CD4-positive, alpha-beta T cell (primary cell): ENCODE results near the gene PRKG1. TPM values are rescaled to one million over a fixed set of nuclear protein-coding genes. Genes with fewer than 3 reads are reported as not detected.

Experiments used
- ATAC-seq: fragments of 200-7000 bp; cut with Tn5 transposase; one replicate; pipeline ENCODE4 v1.10.0; 2022; ENCODE audit warnings: mild to moderate bottlenecking; ENCODE audit not compliant: poor library complexity
- CTCF ChIA-PET: fragments of 350-600 bp; sonication (Branson Sonifier 250); formaldehyde crosslinking; loops from one replicate; lab custom pipeline; 2021; ENCODE audit warnings: antibody characterized with exemption, inconsistent platforms; lab: Charles Lee
- POLR2A ChIA-PET: fragments of 350-600 bp; sonication (Branson Sonifier 250); formaldehyde crosslinking; loops from one replicate; lab custom pipeline; 2021; ENCODE audit warnings: antibody characterized with exemption, inconsistent platforms; lab: Charles Lee
- DNase-seq, 14 experiments: peaks; one replicate each; pipeline ENCODE4 v3.0.0-alpha.2; 2013 to 2020; ENCODE audit warnings: mixed read lengths in 2 of 14
- H3K27ac ChIP-seq, 2 donors: one replicate each; pipeline versions ENCODE4 v1.5.1 to v1.7.0; 2013; ENCODE audit warnings: low read length in 2 of 2, low read depth in 1 of 2, mild to moderate bottlenecking in 1 of 2
- H3K27me3 ChIP-seq, 2 experiments: 1 replicate in 1 of 2; 2 replicates in 1 of 2; pipeline versions ENCODE4 v1.6.1 to v1.7.0; 2013; ENCODE audit warnings: low read length in 2 of 2, control low read depth in 1 of 2, mild to moderate bottlenecking in 1 of 2, moderate library complexity in 1 of 2; ENCODE audit not compliant: insufficient read depth in 2 of 2, control insufficient read depth in 1 of 2
- H3K36me3 ChIP-seq: one replicate; pipeline ENCODE4 v1.6.1; 2013; ENCODE audit warnings: low read length, control low read depth; ENCODE audit not compliant: insufficient read depth
- H3K4me1 ChIP-seq: one replicate; pipeline ENCODE4 v1.6.1; 2013; ENCODE audit warnings: low read length, control low read depth; ENCODE audit not compliant: insufficient read depth
- H3K4me3 ChIP-seq: one replicate; pipeline ENCODE4 v1.5.1; 2013; ENCODE audit warnings: mild to moderate bottlenecking, low read length, moderate library complexity
- H3K9me3 ChIP-seq, 2 experiments: 1 replicate in 1 of 2; 2 replicates in 1 of 2; pipeline versions ENCODE4 v1.6.1 to v1.7.0; 2013; ENCODE audit warnings: low read length in 2 of 2, mild to moderate bottlenecking in 2 of 2, control low read depth in 1 of 2, moderate library complexity in 1 of 2; ENCODE audit not compliant: control insufficient read depth in 1 of 2, insufficient read depth in 1 of 2
- H3K27ac Mint-ChIP-seq: one replicate; pipeline ENCODE4 v1.8.0; 2020; ENCODE audit warnings: mixed read lengths
- H3K27me3 Mint-ChIP-seq: one replicate; pipeline ENCODE4 v1.8.0; 2021; ENCODE audit warnings: mixed read lengths
- H3K36me3 Mint-ChIP-seq: one replicate; pipeline ENCODE4 v1.8.0; 2021; ENCODE audit warnings: low read depth, mixed read lengths
- H3K4me1 Mint-ChIP-seq: one replicate; pipeline ENCODE4 v1.8.0; 2021; ENCODE audit warnings: low read depth, mixed read lengths
- H3K4me3 Mint-ChIP-seq: one replicate; pipeline ENCODE4 v1.8.0; 2020; ENCODE audit warnings: mild to moderate bottlenecking, mixed read lengths
- H3K9me3 Mint-ChIP-seq: one replicate; pipeline ENCODE4 v1.8.0; 2020; ENCODE audit warnings: mixed read lengths
- intact Hi-C, 2 experiments: fragments of 100-400 bp; cut with DNase I in 1 of 2; cut with micrococcal nuclease in 1 of 2; formaldehyde crosslinking; loops; one replicate each; pipeline versions ENCODE4 v1.15.1 to v1.9.0; 2023 to 2025; cut with DNase I, micrococcal nuclease
- total RNA-seq, 174 experiments: library from RNA in 2 of 174; stranded (reverse) in 2 of 174; gene quantifications; one replicate each; pipeline ENCODE4 v1.2.3 and lab custom pipeline; 2021 to 2026
- TF ChIP-seq, protein P1 (sequence below): fragments of 200-600 bp; IDR thresholded peaks from one replicate; pipeline ENCODE4 v1.8.0; 2022; ENCODE audit warnings: antibody characterized with exemption, mild to moderate bottlenecking

Gene PRKG1
- total RNA-seq, 2 experiments from 2014 or later: 0.31 TPM; not detected in 1

- no peaks in the 10 kb centered on the region for H3K4me1 Mint-ChIP-seq
- no peak overlapping the region for H3K4me3 ChIP-seq
Measured at GRCh38 chr10:51092402-51092801, 18.1 kb downstream of the PRKG1 start.

GRCh38 chr10:51095444-51095843, 21.2 kb downstream of the PRKG1 start:
- Mint-ChIP-seq H3K4me1 (no peaks in the 10 kb centered on the region), H3K27me3 (peaks cover 6% of the 10 kb centered on the region), H3K36me3 (no peaks in the 10 kb centered on the region), H3K9me3 (no peaks in the 10 kb centered on the region), H3K27ac (no peak overlapping the region), H3K4me3 (no peak overlapping the region)
- Histone ChIP-seq H3K36me3 (no peaks in the 10 kb centered on the region), H3K9me3 (no peaks in the 10 kb centered on the region), H3K4me1 (no peaks in the 10 kb centered on the region), H3K4me3 (no peak overlapping the region), H3K27ac (no peak overlapping the region), H3K27me3 (no peaks in the 10 kb centered on the region)
- CTCF ChIA-PET: no interaction called here
- intact Hi-C loops: no loop called here
- DNase-seq (no peak), ATAC-seq (no peak)
- TF ChIP-seq, protein P1, sequence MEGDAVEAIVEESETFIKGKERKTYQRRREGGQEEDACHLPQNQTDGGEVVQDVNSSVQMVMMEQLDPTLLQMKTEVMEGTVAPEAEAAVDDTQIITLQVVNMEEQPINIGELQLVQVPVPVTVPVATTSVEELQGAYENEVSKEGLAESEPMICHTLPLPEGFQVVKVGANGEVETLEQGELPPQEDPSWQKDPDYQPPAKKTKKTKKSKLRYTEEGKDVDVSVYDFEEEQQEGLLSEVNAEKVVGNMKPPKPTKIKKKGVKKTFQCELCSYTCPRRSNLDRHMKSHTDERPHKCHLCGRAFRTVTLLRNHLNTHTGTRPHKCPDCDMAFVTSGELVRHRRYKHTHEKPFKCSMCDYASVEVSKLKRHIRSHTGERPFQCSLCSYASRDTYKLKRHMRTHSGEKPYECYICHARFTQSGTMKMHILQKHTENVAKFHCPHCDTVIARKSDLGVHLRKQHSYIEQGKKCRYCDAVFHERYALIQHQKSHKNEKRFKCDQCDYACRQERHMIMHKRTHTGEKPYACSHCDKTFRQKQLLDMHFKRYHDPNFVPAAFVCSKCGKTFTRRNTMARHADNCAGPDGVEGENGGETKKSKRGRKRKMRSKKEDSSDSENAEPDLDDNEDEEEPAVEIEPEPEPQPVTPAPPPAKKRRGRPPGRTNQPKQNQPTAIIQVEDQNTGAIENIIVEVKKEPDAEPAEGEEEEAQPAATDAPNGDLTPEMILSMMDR: no peak
- POLR2A ChIA-PET: no interaction called here

More at GRCh38 chr10:51092402-51092801, 18.1 kb downstream of the PRKG1 start:
- Histone ChIP-seq H3K9me3 (no peaks in the 10 kb centered on the region), H3K27ac (no peak overlapping the region), H3K36me3 (no peaks in the 10 kb centered on the region), H3K4me1 (no peaks in the 10 kb centered on the region), H3K27me3 (no peaks in the 10 kb centered on the region)
- H3K36me3 Mint-ChIP-seq: no peaks in the 10 kb centered on the region
- H3K27ac Mint-ChIP-seq: no peak overlapping the region
- H3K4me3 Mint-ChIP-seq: no peak overlapping the region
- DNase-seq (no peak), ATAC-seq (no peak)
- POLR2A ChIA-PET: no interaction called here
- intact Hi-C loops: no loop called here
- CTCF ChIA-PET: no interaction called here
- TF ChIP-seq, protein P1: no peak
- peaks cover 6% of the 10 kb centered on the region for H3K27me3 Mint-ChIP-seq
- no peaks in the 10 kb centered on the region for H3K9me3 Mint-ChIP-seq

DNA sequence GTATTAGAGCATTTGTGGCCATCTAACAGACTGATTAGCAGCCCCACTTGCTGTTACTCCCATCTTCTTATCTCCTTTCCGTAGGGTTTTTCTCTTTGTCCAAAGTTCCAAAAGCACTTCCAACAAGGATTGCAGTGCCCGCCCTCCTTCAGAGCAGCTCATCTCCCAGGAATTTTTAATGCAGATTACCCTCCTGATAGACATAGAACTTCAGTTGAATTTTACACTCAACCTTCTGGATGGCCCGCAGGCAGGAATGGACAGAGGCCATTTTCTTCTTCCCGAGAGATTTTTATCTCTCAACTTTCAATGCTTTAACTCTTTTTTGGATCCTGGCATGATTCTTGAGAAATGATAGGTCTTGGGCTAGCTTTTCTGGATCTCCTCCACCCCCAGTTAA, 23.3 kb downstream of the PRKG1 start:
- TF ChIP-seq, protein P1: no peak
- Mint-ChIP-seq H3K4me1 (no peaks in the 10 kb centered on the region), H3K27ac (no peak overlapping the region), H3K27me3 (peaks cover 6% of the 10 kb centered on the region), H3K9me3 (no peaks in the 10 kb centered on the region), H3K4me3 (no peak overlapping the region), H3K36me3 (no peaks in the 10 kb centered on the region)
- no peaks in the 10 kb centered on the region for H3K36me3 ChIP-seq
- H3K4me1 ChIP-seq: no peaks in the 10 kb centered on the region
- ATAC-seq (no peak), DNase-seq (no peak)
- no peaks in the 10 kb centered on the region for H3K9me3 ChIP-seq
- H3K4me3 ChIP-seq: no peak overlapping the region
- no peak overlapping the region for H3K27ac ChIP-seq
- intact Hi-C loops: no loop called here
- H3K27me3 ChIP-seq: no peaks in the 10 kb centered on the region
- CTCF ChIA-PET: no interaction called here
- POLR2A ChIA-PET: no interaction called here
